ENCODE results near the gene HTR4. TPM values are rescaled to one million over a fixed set of nuclear protein-coding genes. Genes with fewer than 3 reads are reported as not detected.

The HTR4 gene
- total and polyA plus RNA-seq, 2 donors (not counting 3 experiments of a cell fraction or from before 2014, with no cell fraction given), result not detected

GRCh38 chr5:148477429-148477828 is 176.9 kb downstream of the HTR4 start:
- H3K27me3 ChIP-seq (ENCODE audit: control insufficient read depth in 2 of 2, insufficient read depth in 2 of 2, low read length in 2 of 2), result no peaks in the 10 kb centered on the region
- TF ChIP-seq JUN (IDR thresholded peaks at IDR 0.05; ENCODE audit: borderline replicate concordance, insufficient read depth, insufficient read length, low read depth), result no peak
- no peak for TF ChIP-seq POLR2A (IDR thresholded peaks at IDR 0.05; ENCODE audit: low read depth, low read length)
- TF ChIP-seq, protein P1, sequence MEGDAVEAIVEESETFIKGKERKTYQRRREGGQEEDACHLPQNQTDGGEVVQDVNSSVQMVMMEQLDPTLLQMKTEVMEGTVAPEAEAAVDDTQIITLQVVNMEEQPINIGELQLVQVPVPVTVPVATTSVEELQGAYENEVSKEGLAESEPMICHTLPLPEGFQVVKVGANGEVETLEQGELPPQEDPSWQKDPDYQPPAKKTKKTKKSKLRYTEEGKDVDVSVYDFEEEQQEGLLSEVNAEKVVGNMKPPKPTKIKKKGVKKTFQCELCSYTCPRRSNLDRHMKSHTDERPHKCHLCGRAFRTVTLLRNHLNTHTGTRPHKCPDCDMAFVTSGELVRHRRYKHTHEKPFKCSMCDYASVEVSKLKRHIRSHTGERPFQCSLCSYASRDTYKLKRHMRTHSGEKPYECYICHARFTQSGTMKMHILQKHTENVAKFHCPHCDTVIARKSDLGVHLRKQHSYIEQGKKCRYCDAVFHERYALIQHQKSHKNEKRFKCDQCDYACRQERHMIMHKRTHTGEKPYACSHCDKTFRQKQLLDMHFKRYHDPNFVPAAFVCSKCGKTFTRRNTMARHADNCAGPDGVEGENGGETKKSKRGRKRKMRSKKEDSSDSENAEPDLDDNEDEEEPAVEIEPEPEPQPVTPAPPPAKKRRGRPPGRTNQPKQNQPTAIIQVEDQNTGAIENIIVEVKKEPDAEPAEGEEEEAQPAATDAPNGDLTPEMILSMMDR (IDR thresholded peaks at IDR 0.05; ENCODE audit: extremely low read depth in 1 of 2, insufficient read depth in 1 of 2, low read depth in 1 of 2, low read length in 2 of 2), result no peak
- no peak for TF ChIP-seq POLR2AphosphoS5 (IDR thresholded peaks at IDR 0.05; ENCODE audit: insufficient read depth, low read depth, low read length)
- TF ChIP-seq GATA2 (IDR thresholded peaks at IDR 0.05; ENCODE audit: insufficient read depth, insufficient read length, low read depth, low read length), result no peak
- TF ChIP-seq, protein P2, sequence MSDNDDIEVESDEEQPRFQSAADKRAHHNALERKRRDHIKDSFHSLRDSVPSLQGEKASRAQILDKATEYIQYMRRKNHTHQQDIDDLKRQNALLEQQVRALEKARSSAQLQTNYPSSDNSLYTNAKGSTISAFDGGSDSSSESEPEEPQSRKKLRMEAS (IDR thresholded peaks at IDR 0.05; ENCODE audit: insufficient read depth, insufficient read length), result no peak
- no peak for TF ChIP-seq FOS (IDR thresholded peaks at IDR 0.05; ENCODE audit: borderline replicate concordance, insufficient read depth, low read length)
- no peak for TF ChIP-seq EZH2 (IDR thresholded peaks at IDR 0.05; ENCODE audit: borderline replicate concordance, low read depth, low read length, severe bottlenecking)
- no peak for TF ChIP-seq MYC (IDR thresholded peaks at IDR 0.05; ENCODE audit: low read depth, low read length)
- H3K4me3 ChIP-seq (replicated peaks in 1 of 3; ENCODE audit: insufficient read depth in 1 of 3, low read depth in 1 of 3, low read length in 3 of 3), result no peak overlapping the region
- H3K36me3 ChIP-seq (ENCODE audit: control insufficient read depth in 2 of 2, extremely low read depth in 1 of 2, insufficient read depth in 2 of 2, low read length in 2 of 2), result no peaks in the 10 kb centered on the region
- peaks cover 16% of the 10 kb centered on the region for H3K4me1 ChIP-seq (ENCODE audit: control insufficient read depth, extremely low read depth, insufficient read depth, low read length)
- H3K9ac ChIP-seq (replicated peaks; ENCODE audit: extremely low read depth, insufficient read depth, low read length), result no peak overlapping the region
- no peaks in the 10 kb centered on the region for H3K9me1 ChIP-seq (replicated peaks; ENCODE audit: control insufficient read depth, extremely low read depth, insufficient read depth, low read length)
- dilution Hi-C loops (cut with MboI; ENCODE audit: extremely low pct_ligation_motif_present, low sequenced_read_pairs), result no loop called here
- H3K27ac ChIP-seq (ENCODE audit: insufficient read depth, low read depth, low read length), result no peak overlapping the region
- no TSS peak for BruUV-seq (replicated peaks)
- H3K79me2 ChIP-seq (ENCODE audit: control insufficient read depth, insufficient read depth, low read length), result no peaks in the 10 kb centered on the region
- H3K4me2 ChIP-seq (ENCODE audit: insufficient read depth, low read length), result no peak overlapping the region
- POLR2A ChIA-PET, result no interaction called here
- no peak for FAIRE-seq
- no peak for DNase-seq (ENCODE audit: low read depth, low spot score)
- no peak overlapping the region for H2AFZ ChIP-seq (ENCODE audit: low read depth, low read length)
- no peaks in the 10 kb centered on the region for H3K9me3 ChIP-seq (replicated peaks; ENCODE audit: control insufficient read depth, insufficient read depth, low read length)
- intact Hi-C loops (cut with micrococcal nuclease), result no loop called here
- CTCF ChIA-PET, result interaction anchor here (0.9 to 2.6 kb wide), 2 partner anchors 33 to 253 kb away, joined by 3 to 11 read pairs; no protein-coding TSS in a partner anchor
- no peaks in the 10 kb centered on the region for H4K20me1 ChIP-seq (replicated peaks; ENCODE audit: control insufficient read depth, extremely low read depth, insufficient read depth, low read length)
